ENCODE data around the gene PDSS2.

The PDSS2 gene

DNA sequence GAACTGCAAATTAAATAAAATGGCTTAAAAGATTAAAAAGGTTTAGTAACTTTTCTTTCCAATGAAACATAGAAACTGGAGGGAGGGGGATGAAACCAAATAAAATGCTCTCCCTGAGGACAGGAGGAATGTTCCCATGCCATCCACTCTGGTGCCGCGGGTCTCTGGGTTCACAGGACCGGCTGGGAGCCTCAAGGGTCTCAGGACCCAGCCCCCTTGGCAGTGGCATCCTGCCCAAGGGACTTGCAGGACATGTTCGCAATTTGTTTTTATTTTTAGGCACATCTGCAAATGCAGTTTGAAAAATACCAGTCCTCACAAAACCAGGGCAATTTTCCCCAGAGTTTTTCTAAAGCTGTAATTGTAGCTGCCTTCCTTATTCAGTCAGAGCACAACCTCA, 351.6 kb downstream of the PDSS2 start:
- no peak overlapping the region for H2AFZ ChIP-seq (ENCODE audit: low read length, unreplicated experiment)
- no peaks in the 10 kb centered on the region for H3K27me3 ChIP-seq (ENCODE audit: insufficient read depth, low read length)
- H3K4me3 ChIP-seq (ENCODE audit: low read depth, low read length) = no peak overlapping the region
- no peaks in the 10 kb centered on the region for H3K4me1 ChIP-seq (ENCODE audit: control insufficient read depth, insufficient read depth, low read length, unreplicated experiment)
- H3K27ac ChIP-seq (ENCODE audit: low read depth, low read length) = no peak overlapping the region
- H3K79me2 ChIP-seq (ENCODE audit: control insufficient read depth, insufficient read depth, low read length, unreplicated experiment) = no peaks in the 10 kb centered on the region
- no peaks in the 10 kb centered on the region for H3K36me3 ChIP-seq (ENCODE audit: insufficient read depth, low read length)

DNA sequence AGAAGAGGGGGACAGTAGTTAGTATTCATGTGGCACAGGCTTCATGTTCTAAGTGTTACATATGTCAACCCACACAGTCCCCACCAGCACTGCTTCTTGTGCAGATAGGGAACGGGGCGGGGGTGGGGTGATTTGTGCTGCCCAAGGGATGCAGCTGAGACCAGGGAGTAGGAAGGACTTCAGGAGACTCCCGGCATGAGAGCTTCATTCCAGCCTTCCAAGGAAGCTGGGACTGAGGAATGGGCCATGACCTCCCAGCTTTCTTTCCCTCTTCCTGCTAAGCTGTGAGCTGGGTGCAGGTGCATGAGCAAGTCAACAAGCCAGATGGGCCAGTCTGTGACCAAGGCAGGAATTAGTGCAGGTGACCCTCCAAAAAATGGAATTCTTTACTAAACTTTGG, 353.2 kb downstream of the PDSS2 start:
- Histone ChIP-seq H3K4me1 (ENCODE audit: control insufficient read depth, insufficient read depth, low read length, unreplicated experiment) (no peaks in the 10 kb centered on the region), H3K36me3 (ENCODE audit: insufficient read depth, low read length) (no peaks in the 10 kb centered on the region), H3K27ac (ENCODE audit: low read depth, low read length) (no peak overlapping the region), H3K27me3 (ENCODE audit: insufficient read depth, low read length) (no peaks in the 10 kb centered on the region), H3K79me2 (ENCODE audit: control insufficient read depth, insufficient read depth, low read length, unreplicated experiment) (no peaks in the 10 kb centered on the region), H3K4me3 (ENCODE audit: low read depth, low read length) (no peak overlapping the region), H2AFZ (ENCODE audit: low read length, unreplicated experiment) (no peak overlapping the region)

DNA sequence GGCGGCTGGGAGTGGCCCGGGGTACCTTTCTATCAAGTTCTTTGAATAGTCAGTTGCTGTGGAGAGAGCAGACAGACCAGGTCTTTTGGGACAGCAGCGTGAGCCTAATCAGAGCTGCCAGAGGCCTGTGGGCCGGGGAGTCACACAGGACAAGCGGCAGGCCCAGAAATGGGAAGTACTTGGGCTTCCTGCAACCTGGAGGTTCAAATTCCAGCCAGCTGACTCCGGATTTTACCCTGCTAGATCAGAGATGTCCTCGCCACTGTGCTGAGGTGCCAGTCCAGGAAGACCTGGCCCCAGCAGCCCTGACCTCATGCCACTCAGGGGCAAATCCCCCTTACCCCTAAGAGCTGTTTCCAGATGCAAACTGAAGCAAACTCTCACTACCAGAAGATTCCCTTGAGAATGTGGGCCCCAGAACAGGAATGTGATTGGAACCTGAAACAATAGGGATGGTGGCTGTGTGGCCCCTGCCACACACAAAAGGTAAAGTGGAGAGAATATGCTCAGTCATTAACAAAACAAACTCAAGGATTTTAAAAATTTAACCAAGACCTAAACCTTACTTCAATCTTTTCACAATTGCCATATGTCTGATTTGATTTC, 353.8 kb downstream of the PDSS2 start:
- Histone ChIP-seq H3K79me2 (ENCODE audit: control insufficient read depth, insufficient read depth, low read length, unreplicated experiment) (no peaks in the 10 kb centered on the region), H3K27ac (ENCODE audit: low read depth, low read length) (no peak overlapping the region), H3K36me3 (ENCODE audit: insufficient read depth, low read length) (no peaks in the 10 kb centered on the region), H3K4me3 (ENCODE audit: low read depth, low read length) (no peak overlapping the region), H3K4me1 (ENCODE audit: control insufficient read depth, insufficient read depth, low read length, unreplicated experiment) (no peaks in the 10 kb centered on the region), H3K27me3 (ENCODE audit: insufficient read depth, low read length) (no peaks in the 10 kb centered on the region), H2AFZ (ENCODE audit: low read length, unreplicated experiment) (no peak overlapping the region)

DNA sequence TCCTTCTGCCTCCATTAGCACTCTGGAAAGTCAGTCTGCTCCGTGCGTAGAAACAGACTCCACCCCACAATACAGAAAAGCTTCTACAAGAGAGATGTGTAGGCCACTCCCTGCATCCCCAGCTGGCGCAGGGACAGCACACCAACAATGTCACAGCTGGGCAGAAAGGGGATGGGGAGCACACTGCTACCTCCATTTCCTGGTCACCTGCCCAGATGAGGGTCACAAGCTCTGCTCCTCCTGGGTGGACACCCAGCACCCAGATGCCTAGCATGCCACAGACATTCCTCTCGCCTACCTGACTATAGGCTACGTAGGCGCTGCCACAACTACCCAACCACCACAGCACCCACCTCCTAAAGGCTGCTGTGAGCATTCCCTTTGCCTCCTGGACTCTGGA, 356.3 kb downstream of the PDSS2 start:
- Histone ChIP-seq H2AFZ (ENCODE audit: low read length, unreplicated experiment) (no peak overlapping the region), H3K4me1 (ENCODE audit: control insufficient read depth, insufficient read depth, low read length, unreplicated experiment) (no peaks in the 10 kb centered on the region), H3K27me3 (ENCODE audit: insufficient read depth, low read length) (no peaks in the 10 kb centered on the region), H3K27ac (ENCODE audit: low read depth, low read length) (no peak overlapping the region), H3K36me3 (ENCODE audit: insufficient read depth, low read length) (no peaks in the 10 kb centered on the region), H3K4me3 (ENCODE audit: low read depth, low read length) (no peak overlapping the region), H3K79me2 (ENCODE audit: control insufficient read depth, insufficient read depth, low read length, unreplicated experiment) (no peaks in the 10 kb centered on the region)
